Measurements from ENCODE around the gene PTGS1. TPM values are rescaled to one million over a fixed set of nuclear protein-coding genes. Genes with fewer than 3 reads are reported as not detected.

The PTGS1 gene
- total RNA-seq, 1 experiment from 2014 or later, result 1.8 TPM

GRCh38 chr9:122347348-122348287, 23.2 kb upstream of the PTGS1 start:
- intact Hi-C loops (cut with micrococcal nuclease; ENCODE audit: unreplicated experiment), result no loop called here
- BruUV-seq (replicated peaks), result no TSS peak
- Histone ChIP-seq H3K4me1 (replicated peaks; ENCODE audit: insufficient read depth) (no peaks in the 10 kb centered on the region), H3K4me3 (peak overlapping the region; percentile 39; the same call in 1 of the 2 replicates), H2AFZ (peak overlapping the region; percentile 79), H3K9me3 (ENCODE audit: insufficient read depth, low read depth) (no peaks in the 10 kb centered on the region), H4K20me1 (ENCODE audit: insufficient read depth) (0 out of 2 replicates have a peak, but pooled peaks cover 3% of the 10 kb centered on the region), H3F3A (ENCODE audit: insufficient read depth, low read depth) (no peaks in the 10 kb centered on the region), H3K27ac (no peak overlapping the region), H3K36me3 (ENCODE audit: low read depth) (no peaks in the 10 kb centered on the region), H3K9me2 (ENCODE audit: insufficient read depth) (no peaks in the 10 kb centered on the region), H3K4me2 (peak overlapping the region; percentile 61), H3K27me3 (ENCODE audit: insufficient read depth, low read depth) (peaks cover 24% of the 10 kb centered on the region), H3K79me2 (ENCODE audit: low read depth) (no peaks in the 10 kb centered on the region)
- peak in 1 of 2 experiments; percentile 14 for DNase-seq
- ChIA-PET POLR2A (ENCODE audit: unreplicated experiment) (no interaction called here), CTCF (interaction anchor here (0.6 to 1.1 kb wide), 2 partner anchors 248 to 1203 kb away, joined by 3 read pairs; no protein-coding TSS in a partner anchor)
- no peak for TF ChIP-seq EZH2 (IDR thresholded peaks at IDR 0.05; ENCODE audit: low read depth)
- TF ChIP-seq CTCF (conservative IDR thresholded peaks at IDR 0.05), result no peak

DNA sequence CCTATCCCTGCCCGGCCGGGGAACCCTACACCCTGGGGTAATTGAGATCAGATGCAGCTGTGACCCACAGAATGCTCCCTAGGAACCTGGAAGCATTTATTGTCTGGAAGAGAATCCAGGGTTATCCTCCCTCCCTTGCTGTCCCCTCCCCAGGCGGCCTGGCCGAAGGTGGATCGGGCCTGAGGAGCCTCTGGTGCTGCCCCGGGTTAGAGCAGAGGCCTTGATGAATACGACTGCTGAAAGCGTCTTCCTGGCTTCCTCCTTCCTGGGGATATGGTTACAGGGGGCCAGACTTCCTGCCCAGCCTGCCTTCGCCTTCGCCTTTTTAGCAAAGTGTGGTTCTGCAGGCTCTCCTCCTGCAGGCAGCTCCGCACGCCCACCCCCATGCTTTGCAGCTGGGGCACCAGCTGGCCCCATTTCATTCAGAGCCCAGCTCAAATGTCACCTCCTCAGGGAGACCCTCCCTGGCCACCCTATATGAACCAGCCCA, 22.5 kb upstream of the PTGS1 start:
- Histone ChIP-seq H3K9me2 (ENCODE audit: insufficient read depth) (no peaks in the 10 kb centered on the region), H3K9me3 (ENCODE audit: insufficient read depth, low read depth) (no peaks in the 10 kb centered on the region), H3K79me2 (ENCODE audit: low read depth) (no peaks in the 10 kb centered on the region), H3K36me3 (ENCODE audit: low read depth) (no peaks in the 10 kb centered on the region), H3F3A (ENCODE audit: insufficient read depth, low read depth) (no peaks in the 10 kb centered on the region), H3K4me2 (no peak overlapping the region), H3K27me3 (ENCODE audit: insufficient read depth, low read depth) (peaks cover 24% of the 10 kb centered on the region), H4K20me1 (ENCODE audit: insufficient read depth) (0 out of 2 replicates have a peak, but pooled peaks cover 3% of the 10 kb centered on the region), H3K27ac (no peak overlapping the region), H3K4me1 (replicated peaks; ENCODE audit: insufficient read depth) (no peaks in the 10 kb centered on the region), H2AFZ (no peak overlapping the region), H3K4me3 (no peak overlapping the region)
- no peak for DNase-seq
- CTCF ChIA-PET, result no interaction called here
- TF ChIP-seq CTCF (conservative IDR thresholded peaks at IDR 0.05) (no peak), EZH2 (IDR thresholded peaks at IDR 0.05; ENCODE audit: low read depth) (no peak)
- no TSS peak for BruUV-seq (replicated peaks)
- POLR2A ChIA-PET (ENCODE audit: unreplicated experiment), result no interaction called here
- intact Hi-C loops (cut with micrococcal nuclease; ENCODE audit: unreplicated experiment), result no loop called here

DNA sequence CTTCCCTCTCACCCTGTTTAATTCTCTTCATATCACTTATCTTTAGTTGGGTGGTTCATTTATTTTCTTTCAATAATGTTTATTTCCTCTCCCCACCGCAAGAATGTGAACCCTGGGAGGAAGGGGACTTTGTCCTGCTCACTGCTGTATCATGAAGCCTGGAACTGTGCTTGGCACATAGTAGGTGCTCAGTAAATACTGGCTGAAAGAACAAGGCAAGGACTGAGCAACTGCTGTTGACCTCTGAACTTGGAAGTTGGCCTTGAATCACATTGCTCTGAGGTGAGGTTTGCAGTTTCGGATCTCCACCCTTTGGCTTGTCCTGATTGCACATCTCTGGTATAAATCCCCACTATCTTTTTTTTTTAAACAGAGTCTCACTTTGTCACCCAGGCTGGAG, 22.0 kb upstream of the PTGS1 start:
- CTCF ChIA-PET, result no interaction called here

More for the DNA sequence above, 22.0 kb upstream of the PTGS1 start:
- H3K27me3 ChIP-seq (ENCODE audit: insufficient read depth, low read depth), result peaks cover 24% of the 10 kb centered on the region
- no peak overlapping the region for H3K27ac ChIP-seq
- intact Hi-C loops (cut with micrococcal nuclease; ENCODE audit: unreplicated experiment), result no loop called here
- no peak overlapping the region for H3K4me2 ChIP-seq
- H3K4me1 ChIP-seq (replicated peaks; ENCODE audit: insufficient read depth), result no peaks in the 10 kb centered on the region
- 0 out of 2 replicates have a peak, but pooled peaks cover 3% of the 10 kb centered on the region for H4K20me1 ChIP-seq (ENCODE audit: insufficient read depth)
- no peaks in the 10 kb centered on the region for H3K9me2 ChIP-seq (ENCODE audit: insufficient read depth)
- no TSS peak for BruUV-seq (replicated peaks)
- DNase-seq, result no peak
- no peaks in the 10 kb centered on the region for H3K79me2 ChIP-seq (ENCODE audit: low read depth)
- POLR2A ChIA-PET (ENCODE audit: unreplicated experiment), result no interaction called here
- TF ChIP-seq CTCF (conservative IDR thresholded peaks at IDR 0.05), result no peak
- TF ChIP-seq EZH2 (IDR thresholded peaks at IDR 0.05; ENCODE audit: low read depth), result no peak
- no peaks in the 10 kb centered on the region for H3F3A ChIP-seq (ENCODE audit: insufficient read depth, low read depth)
- H2AFZ ChIP-seq, result no peak overlapping the region
- no peaks in the 10 kb centered on the region for H3K36me3 ChIP-seq (ENCODE audit: low read depth)
- H3K4me3 ChIP-seq, result no peak overlapping the region
- H3K9me3 ChIP-seq (ENCODE audit: insufficient read depth, low read depth), result no peaks in the 10 kb centered on the region
